ENCODE results near the gene ATP1A1. TPM values are rescaled to one million over a fixed set of nuclear protein-coding genes. Genes with fewer than 3 reads are reported as not detected.

Gene ATP1A1
- total RNA-seq, 1 experiment from 2014 or later: 239 TPM

DNA sequence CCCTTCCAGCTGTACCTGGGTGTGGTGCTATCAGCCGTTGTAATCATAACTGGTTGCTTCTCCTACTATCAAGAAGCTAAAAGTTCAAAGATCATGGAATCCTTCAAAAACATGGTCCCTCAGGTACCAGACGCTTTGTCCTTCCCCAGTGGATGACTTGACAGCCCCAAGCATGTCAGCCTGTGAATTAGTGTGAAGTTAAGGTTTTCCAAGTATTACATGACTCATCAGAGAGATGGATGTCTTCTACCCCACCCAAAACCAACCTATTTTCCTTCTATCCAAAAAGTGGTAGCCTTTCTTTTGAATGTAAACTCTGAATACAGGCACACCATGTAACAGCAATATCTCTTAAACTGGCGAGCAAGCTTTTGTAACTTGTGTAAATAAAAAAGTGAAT, 15.1 kb downstream of the ATP1A1 start:
- H3K27me3 ChIP-seq (ENCODE audit: insufficient read depth, low read length): no peaks in the 10 kb centered on the region
- no CpG with 5 or more reads among the region's 3 CpGs for WGBS (ENCODE audit: extremely low coverage, insufficient read length, low lambda C conversion rate)
- no peaks in the 10 kb centered on the region for H3K23me2 ChIP-seq (ENCODE audit: insufficient read length, low read depth, low read length, poor library complexity, severe bottlenecking)
- H3K79me1 ChIP-seq (ENCODE audit: insufficient read depth, low read depth, low read length, poor library complexity, severe bottlenecking): peaks cover 6% of the 10 kb centered on the region
- H4K91ac ChIP-seq (ENCODE audit: insufficient read length, low read depth, low read length): no peak overlapping the region
- H3K27ac ChIP-seq (ENCODE audit: insufficient read length, low read depth, low read length): no peak overlapping the region
- H3K27ac Mint-ChIP-seq: no peak overlapping the region
- H2BK5ac ChIP-seq (ENCODE audit: insufficient read length, low read length): no peak overlapping the region
- H2BK120ac ChIP-seq (ENCODE audit: low read depth, low read length, poor library complexity, severe bottlenecking): no peak overlapping the region
- H3K4me3 Mint-ChIP-seq: no peak overlapping the region
- H4K5ac ChIP-seq (ENCODE audit: insufficient read length, low read depth, low read length): no peak overlapping the region
- H3K36me3 Mint-ChIP-seq (ENCODE audit: insufficient read depth in 1 of 3, low read depth in 3 of 3): peaks cover 70 to 90% (median 85%) of the 10 kb centered on the region in 3 experiments
- H3K4me1 Mint-ChIP-seq: no peaks in the 10 kb centered on the region
- DNase-seq: no peak
- H2BK15ac ChIP-seq (ENCODE audit: low read depth, low read length): no peak overlapping the region
- no peak overlapping the region for H3T11ph ChIP-seq (ENCODE audit: low read length)
- H3K14ac ChIP-seq (ENCODE audit: insufficient read depth, low read length): no peak overlapping the region
- no peak overlapping the region for H3K56ac ChIP-seq (ENCODE audit: insufficient read length, low read depth, low read length)
- TF ChIP-seq, protein P1, sequence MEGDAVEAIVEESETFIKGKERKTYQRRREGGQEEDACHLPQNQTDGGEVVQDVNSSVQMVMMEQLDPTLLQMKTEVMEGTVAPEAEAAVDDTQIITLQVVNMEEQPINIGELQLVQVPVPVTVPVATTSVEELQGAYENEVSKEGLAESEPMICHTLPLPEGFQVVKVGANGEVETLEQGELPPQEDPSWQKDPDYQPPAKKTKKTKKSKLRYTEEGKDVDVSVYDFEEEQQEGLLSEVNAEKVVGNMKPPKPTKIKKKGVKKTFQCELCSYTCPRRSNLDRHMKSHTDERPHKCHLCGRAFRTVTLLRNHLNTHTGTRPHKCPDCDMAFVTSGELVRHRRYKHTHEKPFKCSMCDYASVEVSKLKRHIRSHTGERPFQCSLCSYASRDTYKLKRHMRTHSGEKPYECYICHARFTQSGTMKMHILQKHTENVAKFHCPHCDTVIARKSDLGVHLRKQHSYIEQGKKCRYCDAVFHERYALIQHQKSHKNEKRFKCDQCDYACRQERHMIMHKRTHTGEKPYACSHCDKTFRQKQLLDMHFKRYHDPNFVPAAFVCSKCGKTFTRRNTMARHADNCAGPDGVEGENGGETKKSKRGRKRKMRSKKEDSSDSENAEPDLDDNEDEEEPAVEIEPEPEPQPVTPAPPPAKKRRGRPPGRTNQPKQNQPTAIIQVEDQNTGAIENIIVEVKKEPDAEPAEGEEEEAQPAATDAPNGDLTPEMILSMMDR (conservative IDR thresholded peaks at IDR 0.05): no peak
- no peaks in the 10 kb centered on the region for H4K20me1 ChIP-seq (ENCODE audit: control insufficient read depth, insufficient read depth, insufficient read length)
- no peak overlapping the region for H2AK5ac ChIP-seq (ENCODE audit: insufficient read length, low read length)
- no peak overlapping the region for H2BK12ac ChIP-seq (ENCODE audit: insufficient read length, low read depth, low read length)
- H3K79me2 ChIP-seq (ENCODE audit: insufficient read depth, low read length): 0 out of 2 replicates have a peak, but pooled peaks cover 1% of the 10 kb centered on the region
- no peak overlapping the region for H3K9ac ChIP-seq (ENCODE audit: extremely low read depth, insufficient read length, low read length)
- no peak overlapping the region for H2BK20ac ChIP-seq (ENCODE audit: low read depth, low read length, poor library complexity, severe bottlenecking)
- peaks cover 15% of the 10 kb centered on the region for H3K9me3 ChIP-seq (ENCODE audit: control insufficient read depth, low read depth, low read length)
- no peaks in the 10 kb centered on the region for H3K27me3 Mint-ChIP-seq (ENCODE audit: low read depth)
- no peak overlapping the region for H3K23ac ChIP-seq (ENCODE audit: insufficient read length, low read depth, low read length)
- H3K4ac ChIP-seq (ENCODE audit: low read depth, low read length): no peak overlapping the region
- H3K4me1 ChIP-seq (ENCODE audit: insufficient read depth, low read length): no peaks in the 10 kb centered on the region
- no peak overlapping the region for H2AFZ ChIP-seq (ENCODE audit: low read length)
- peaks cover 0 to 1% of the 10 kb centered on the region in 2 experiments; a peak in 1 of 5 replicates for H3K9me3 Mint-ChIP-seq
- no peak overlapping the region for H4K8ac ChIP-seq (replicated peaks; ENCODE audit: insufficient read length, low read depth, low read length)
- no peak overlapping the region for H3K18ac ChIP-seq (ENCODE audit: insufficient read length, low read depth, low read length)
- H3K4me2 ChIP-seq (ENCODE audit: insufficient read depth, insufficient read length, low read length): no peak overlapping the region

Data from H9 (cell line).